Measurements from ENCODE around the gene IGFL3.

- no peak for TF ChIP-seq CTCF (IDR thresholded peaks at IDR 0.05)
- TF ChIP-seq POLR2A (IDR thresholded peaks at IDR 0.05): no peak
Observed at GRCh38 chr19:46089432-46089831, 35.1 kb downstream of the IGFL3 start.
